RKO (cell line): ENCODE data around the gene FNDC1.
"Not testable (repeated sequence)": the region's sequence is repeated elsewhere in the genome, so short reads cannot be mapped to it uniquely, and the experiment has no call there.

Source experiments
- DNase-seq: peaks from one replicate; pipeline ENCODE4 v3.0.0-alpha.2; 2016; ENCODE audit warnings: low spot score

Gene FNDC1

GRCh38 chr6:159169193-159169555 is at the start of gene FNDC1:
Gene FNDC1, plus strand, starts transcription at chr6:159169400. Its CDS starts 197 bp downstream, at chr6:159169597.
- no peak for DNase-seq

- DNase-seq, result no peak
These were observed 49.4 kb upstream of the FNDC1 start for GRCh38 chr6:159119791-159120190.

GRCh38 chr6:159121486-159121885 is 47.7 kb upstream of the FNDC1 start:
- no peak for DNase-seq

GRCh38 chr6:159122453-159122852 is 46.7 kb upstream of the FNDC1 start:
- no peak for DNase-seq

GRCh38 chr6:159123831-159124230 is 45.4 kb upstream of the FNDC1 start:
- not testable (repeated sequence) for DNase-seq

GRCh38 chr6:159125014-159125609 is 44.1 kb upstream of the FNDC1 start:
- DNase-seq, result peak; percentile 18

GRCh38 chr6:159125951-159126352 is 43.2 kb upstream of the FNDC1 start:
- DNase-seq, result no peak

- no peak for DNase-seq
These were observed 42.6 kb upstream of the FNDC1 start for GRCh38 chr6:159126590-159126989.

GRCh38 chr6:159127701-159128100 is 41.5 kb upstream of the FNDC1 start:
- DNase-seq, result no peak

GRCh38 chr6:159128978-159129377 is 40.2 kb upstream of the FNDC1 start:
- DNase-seq, result no peak

- no peak for DNase-seq
These were observed 38.4 kb upstream of the FNDC1 start for GRCh38 chr6:159130846-159131245.

- no peak for DNase-seq
These were observed 37.5 kb upstream of the FNDC1 start for GRCh38 chr6:159131709-159132108.

- no peak for DNase-seq
These were observed 36.5 kb upstream of the FNDC1 start for GRCh38 chr6:159132664-159133063.

- peak; percentile 58 for DNase-seq
These were observed 34.4 kb upstream of the FNDC1 start for GRCh38 chr6:159134701-159135364.

GRCh38 chr6:159137676-159138075 is 31.5 kb upstream of the FNDC1 start:
- DNase-seq, result no peak

- no peak for DNase-seq
These were observed 26.7 kb upstream of the FNDC1 start for GRCh38 chr6:159142531-159142930.

- DNase-seq, result no peak
These were observed 20.6 kb upstream of the FNDC1 start for GRCh38 chr6:159148641-159149040.

GRCh38 chr6:159149641-159150040 is 19.6 kb upstream of the FNDC1 start:
- no peak for DNase-seq

- peak; percentile 60 for DNase-seq
These were observed 17.8 kb upstream of the FNDC1 start for GRCh38 chr6:159151266-159151855.

GRCh38 chr6:159152041-159152440 is 17.2 kb upstream of the FNDC1 start:
- DNase-seq, result no peak

- no peak for DNase-seq
These were observed 16.4 kb upstream of the FNDC1 start for GRCh38 chr6:159152782-159153181.

GRCh38 chr6:159155679-159156078 is 13.5 kb upstream of the FNDC1 start:
- no peak for DNase-seq

- no peak for DNase-seq
These were observed 13.1 kb upstream of the FNDC1 start for GRCh38 chr6:159156089-159156488.

GRCh38 chr6:159157431-159157830 is 11.8 kb upstream of the FNDC1 start:
- DNase-seq, result no peak
